ENCODE data around the gene RPS21. TPM values are rescaled to one million over a fixed set of nuclear protein-coding genes. Genes with fewer than 3 reads are reported as not detected.

Gene RPS21
- total and polyA plus RNA-seq, 12 donors, result 438 to 4,794 (median 1,602) TPM

- no peak overlapping the region for H3K4me3 ChIP-seq
- no peak overlapping the region for H3K27ac ChIP-seq
- intact Hi-C loops (cut with DNase I), result no loop called here
- H3K36me3 ChIP-seq (replicated peaks in 1 of 2), result no peaks in the 10 kb centered on the region
- TF ChIP-seq CTCF (IDR thresholded peaks at IDR 0.05), result no peak
- TF ChIP-seq POLR2A (IDR thresholded peaks at IDR 0.05), result no peak
- no peaks in the 10 kb centered on the region for H3K27me3 ChIP-seq
- no peak for DNase-seq
- H3K9me3 ChIP-seq (replicated peaks in 1 of 3), result no peaks in the 10 kb centered on the region
- H3K4me1 ChIP-seq (replicated peaks in 1 of 2), result peaks cover 7 to 11% of the 10 kb centered on the region in 2 donors
- 80 to 89% (median 84%) methylated on average over 4 to 21 of the region's 21 CpGs for WGBS, 4 donors
Observed at GRCh38 chr20:62401331-62401779, 14.5 kb downstream of the RPS21 start.

GRCh38 chr20:62402456-62403150 is 15.7 kb downstream of the RPS21 start:
- no peak for DNase-seq
- Histone ChIP-seq H3K36me3 (replicated peaks in 1 of 2) (no peaks in the 10 kb centered on the region), H3K27ac (no peak overlapping the region), H3K4me3 (no peak overlapping the region), H3K4me1 (replicated peaks in 1 of 2) (peaks cover 14 to 17% of the 10 kb centered on the region in 2 donors), H3K27me3 (no peaks in the 10 kb centered on the region), H3K9me3 (replicated peaks in 1 of 3) (no peaks in the 10 kb centered on the region)
- no peak for TF ChIP-seq POLR2A (IDR thresholded peaks at IDR 0.05)
- no peak for TF ChIP-seq CTCF (IDR thresholded peaks at IDR 0.05)
- intact Hi-C loops (cut with DNase I), result no loop called here
- WGBS, 4 donors, result 88 to 100% (median 93%) methylated on average over 1 to 23 of the region's 23 CpGs

- intact Hi-C loops (cut with DNase I), result no loop called here
- Histone ChIP-seq H3K4me3 (no peak overlapping the region), H3K36me3 (replicated peaks in 1 of 2) (no peaks in the 10 kb centered on the region), H3K4me1 (replicated peaks in 1 of 2) (peaks cover 16 to 19% of the 10 kb centered on the region in 2 donors), H3K27me3 (no peaks in the 10 kb centered on the region), H3K27ac (no peak overlapping the region), H3K9me3 (replicated peaks in 1 of 3) (no peaks in the 10 kb centered on the region)
- TF ChIP-seq CTCF (IDR thresholded peaks at IDR 0.05) (no peak), POLR2A (IDR thresholded peaks at IDR 0.05) (no peak)
- no peak for DNase-seq
- 88 to 97% (median 92%) methylated on average over 13 of the region's 13 CpGs for WGBS, 4 donors
Observed at GRCh38 chr20:62403331-62403730, 16.4 kb downstream of the RPS21 start.

- H3K4me3 ChIP-seq, result no peak overlapping the region
- TF ChIP-seq CTCF (IDR thresholded peaks at IDR 0.05) (no peak), POLR2A (IDR thresholded peaks at IDR 0.05) (no peak)
- H3K4me1 ChIP-seq (replicated peaks in 1 of 2), result peaks cover 16 to 19% of the 10 kb centered on the region in 2 donors
- H3K27ac ChIP-seq, result no peak overlapping the region
- H3K9me3 ChIP-seq (replicated peaks in 1 of 3), result no peaks in the 10 kb centered on the region
- H3K36me3 ChIP-seq (replicated peaks in 1 of 2), result no peaks in the 10 kb centered on the region
- no peaks in the 10 kb centered on the region for H3K27me3 ChIP-seq
- no peak for DNase-seq
- 83 to 89% (median 85%) methylated on average over 7 to 9 of the region's 9 CpGs for WGBS, 4 donors
- intact Hi-C loops (cut with DNase I), result no loop called here
Observed at GRCh38 chr20:62404112-62404665, 17.3 kb downstream of the RPS21 start.

All from adrenal gland (tissue), 12 donors.